TTC549 (cell line): Measurements from ENCODE around the gene RWDD4.
A peak's percentile ranks its signal among the peaks of the same experiment; 100 is the strongest.

Experiments used
- FAIRE-seq: peaks from 2 replicates; lab custom pipeline; 2012; peaks lifted over from hg19 to GRCh38; lab: Jason Lieb, UNC

Gene RWDD4

DNA sequence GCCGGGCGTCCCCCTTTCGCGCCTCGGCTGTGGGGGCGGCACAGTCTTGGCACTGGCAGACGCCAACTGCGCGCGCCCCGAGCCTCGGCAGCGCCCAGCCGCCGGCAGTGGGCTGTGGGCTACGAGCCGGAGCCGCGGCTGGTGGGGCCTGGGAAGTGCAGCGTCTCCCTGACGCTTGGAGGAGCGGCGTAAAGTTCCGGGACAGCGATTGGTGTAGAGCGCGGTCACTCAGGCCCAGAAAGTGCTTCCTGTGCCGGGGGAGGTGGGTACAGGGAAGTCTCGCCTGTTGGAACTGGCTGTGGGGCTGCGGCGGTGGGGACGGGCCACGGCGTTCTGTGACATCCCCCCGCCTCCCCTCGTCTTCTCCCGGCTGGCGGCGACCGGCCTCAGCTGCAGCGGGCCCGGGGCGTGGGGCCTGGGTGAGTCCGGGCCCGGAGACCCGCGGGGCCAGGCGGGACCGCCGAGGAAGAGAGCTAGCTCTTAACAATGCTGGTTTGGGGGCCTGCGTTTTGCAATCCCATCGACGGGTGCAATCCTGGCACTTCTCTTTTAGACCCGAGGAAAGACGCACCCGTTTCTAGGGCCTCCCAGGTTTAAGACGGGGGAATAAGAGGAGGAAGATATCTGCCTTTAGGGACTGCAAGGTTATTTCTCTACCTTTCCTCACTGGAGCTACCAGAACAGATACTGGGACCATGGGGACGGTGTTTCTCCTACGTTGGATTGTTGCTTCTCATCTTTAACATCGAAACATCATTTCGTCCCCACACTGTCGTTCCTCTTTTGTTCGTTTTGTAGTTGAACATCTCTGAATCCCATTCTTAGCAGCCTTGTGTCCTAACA, at the start of gene RWDD4, which contains the start of gene TRAPPC11:
Gene RWDD4 (minus strand): TSS at position 157 of the 843 bp plus-strand sequence. CDS start 233 bp downstream, outside the sequence.
Gene TRAPPC11 (plus strand): TSS at position 265 of the 843 bp plus-strand sequence. CDS start 4,575 bp downstream, outside the sequence.
- FAIRE-seq = no peak

DNA sequence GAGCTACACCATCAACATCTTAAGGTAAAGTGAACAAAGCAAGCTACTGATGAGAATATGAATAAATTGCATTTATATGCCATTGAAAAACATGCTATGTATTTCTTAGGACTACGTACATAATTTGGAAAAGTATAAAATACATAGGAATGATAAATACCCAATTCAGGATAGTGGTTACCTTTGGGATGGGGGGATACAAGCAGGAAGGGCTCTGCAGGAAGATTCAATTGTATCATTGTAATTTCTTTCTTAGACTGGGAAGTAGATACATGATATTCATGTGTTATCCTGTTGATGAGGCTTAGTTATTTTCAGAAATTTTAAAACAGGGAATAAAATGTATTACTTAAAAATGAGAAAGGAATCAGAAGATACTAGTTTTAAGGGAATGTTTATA, 43.5 kb upstream of the RWDD4 start:
- FAIRE-seq = peak; percentile 28

DNA sequence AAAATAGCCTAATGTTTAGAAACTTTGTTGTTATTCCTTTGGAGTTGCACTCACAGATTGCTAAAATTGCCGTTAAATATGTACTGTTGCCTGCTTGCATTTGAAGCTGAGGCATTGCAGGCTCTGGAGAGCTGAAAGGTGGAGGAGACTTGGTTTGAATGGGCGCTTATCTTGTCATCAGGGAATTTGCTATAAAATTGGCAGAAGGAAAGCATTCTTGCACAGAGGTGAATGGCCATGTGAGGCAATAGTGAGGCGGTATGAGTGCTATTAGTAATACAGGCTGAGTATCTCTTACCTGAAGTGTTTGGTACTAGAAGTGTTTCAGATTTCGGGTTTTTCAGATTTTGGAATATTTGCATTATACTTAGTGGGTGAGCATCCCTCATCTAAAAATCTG, 41.4 kb upstream of the RWDD4 start:
- FAIRE-seq = no peak

DNA sequence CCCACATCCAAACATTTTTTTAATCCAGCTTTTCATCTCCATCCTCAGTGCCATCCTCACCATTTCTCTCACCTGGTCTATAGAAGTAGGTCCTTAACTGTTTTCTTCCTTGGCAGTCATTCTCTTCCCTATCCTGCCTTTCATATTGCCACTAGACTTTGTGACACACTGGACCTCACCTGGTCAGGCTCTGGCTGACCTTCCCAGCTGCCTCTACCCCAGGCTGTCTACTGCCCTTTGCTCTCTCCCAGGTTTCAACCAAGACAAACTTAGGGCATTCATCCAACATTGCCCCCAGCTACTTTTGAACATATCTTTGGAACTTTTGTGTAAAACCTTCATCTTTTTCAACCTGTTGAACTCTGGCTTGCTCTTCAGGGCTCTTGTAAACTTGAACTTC, 39.9 kb upstream of the RWDD4 start:
- FAIRE-seq = no peak

DNA sequence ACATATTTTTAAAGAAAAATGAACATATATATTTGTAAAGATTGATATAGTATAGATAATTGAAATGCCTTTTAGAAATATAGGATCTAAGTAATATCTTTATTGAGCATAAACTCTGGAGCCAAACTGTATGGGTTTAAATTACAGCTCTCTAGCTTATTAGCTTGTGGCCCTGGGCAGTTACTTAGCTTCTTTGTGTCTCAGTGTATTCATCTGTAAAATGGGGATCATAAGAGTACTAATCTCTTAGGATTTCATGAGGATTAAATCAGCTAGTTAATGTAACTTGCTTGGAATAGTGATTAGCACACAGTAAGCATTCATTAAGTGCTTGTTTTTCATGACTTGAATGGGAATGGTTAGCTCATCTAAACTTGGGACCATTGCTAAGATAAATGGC, 32.9 kb upstream of the RWDD4 start:
- FAIRE-seq = no peak

DNA sequence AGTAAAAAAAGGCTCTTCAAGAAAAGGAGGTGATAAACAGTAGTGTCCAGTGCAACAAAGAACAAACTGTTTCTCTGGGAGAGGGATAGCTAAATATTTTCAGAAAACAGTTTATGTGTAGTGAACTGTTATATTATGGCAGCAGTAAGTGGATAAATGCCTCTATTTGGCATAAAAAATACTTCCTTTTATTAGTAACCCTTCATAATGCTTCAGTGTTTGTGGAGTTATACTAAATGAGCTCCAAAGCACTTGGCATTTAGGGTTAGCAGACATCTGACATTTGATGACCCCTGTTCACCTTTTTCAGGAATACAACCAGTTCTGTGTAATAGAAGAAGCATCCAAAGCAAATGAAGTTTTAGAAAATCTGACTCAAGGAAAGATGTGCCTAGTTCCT, 32.0 kb upstream of the RWDD4 start:
- FAIRE-seq = no peak

DNA sequence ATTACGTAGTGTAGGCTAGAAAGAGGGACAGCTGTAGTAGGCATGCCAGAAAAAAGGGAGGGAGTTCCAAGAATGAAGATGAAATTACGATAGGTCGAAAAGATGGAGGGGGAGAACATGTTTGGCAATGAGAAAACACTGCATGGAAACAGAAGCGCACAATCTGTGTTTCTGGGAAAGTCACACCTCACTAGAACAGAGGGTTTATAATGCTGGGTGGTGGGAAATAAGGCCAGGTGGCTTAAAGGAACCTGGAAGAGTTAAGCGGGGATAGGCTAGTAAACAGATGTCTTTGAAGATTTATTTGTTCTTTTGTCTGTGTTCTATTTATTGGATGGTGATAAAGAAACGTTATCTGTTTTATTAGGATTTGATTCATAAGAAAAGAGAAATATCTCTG, 29.2 kb upstream of the RWDD4 start:
- FAIRE-seq = no peak

DNA sequence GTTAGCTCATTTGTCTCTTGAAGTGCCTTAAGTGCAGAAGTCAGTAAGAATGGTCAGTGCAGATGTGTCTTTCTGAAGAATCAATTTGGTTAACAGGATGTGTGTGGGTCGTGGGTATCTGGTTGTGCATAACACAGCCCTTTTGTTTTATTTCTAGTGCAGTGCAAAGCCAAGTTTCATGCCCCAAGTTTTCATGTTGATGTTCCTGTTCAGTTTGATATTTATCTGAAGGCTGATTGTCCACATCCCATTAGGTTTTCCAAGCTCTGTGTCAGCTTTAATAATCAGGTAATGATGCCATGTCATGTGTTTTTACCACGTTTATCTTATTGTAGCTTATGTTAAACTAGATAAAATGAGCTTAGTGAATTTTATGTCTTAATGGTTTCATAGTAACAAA, 27.5 kb upstream of the RWDD4 start:
- no peak for FAIRE-seq

DNA sequence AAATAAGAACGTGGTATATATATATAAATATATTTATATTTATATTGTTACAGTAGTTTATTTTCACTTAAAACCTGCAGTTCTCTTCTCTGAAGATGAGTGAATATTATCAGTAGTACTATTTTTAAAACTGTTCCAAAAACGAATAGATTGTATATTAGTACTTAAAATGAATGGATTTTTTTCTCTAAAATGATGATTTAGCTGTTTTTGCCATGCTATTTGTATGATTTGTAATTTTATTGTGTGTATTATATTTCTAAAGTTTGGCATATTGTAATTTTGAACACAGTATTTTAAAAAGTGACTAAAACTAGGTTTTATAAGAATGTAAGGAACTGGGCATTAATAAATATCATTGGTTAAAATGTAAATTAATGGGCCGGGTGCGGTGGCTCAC, 22.1 kb upstream of the RWDD4 start:
- no peak for FAIRE-seq

DNA sequence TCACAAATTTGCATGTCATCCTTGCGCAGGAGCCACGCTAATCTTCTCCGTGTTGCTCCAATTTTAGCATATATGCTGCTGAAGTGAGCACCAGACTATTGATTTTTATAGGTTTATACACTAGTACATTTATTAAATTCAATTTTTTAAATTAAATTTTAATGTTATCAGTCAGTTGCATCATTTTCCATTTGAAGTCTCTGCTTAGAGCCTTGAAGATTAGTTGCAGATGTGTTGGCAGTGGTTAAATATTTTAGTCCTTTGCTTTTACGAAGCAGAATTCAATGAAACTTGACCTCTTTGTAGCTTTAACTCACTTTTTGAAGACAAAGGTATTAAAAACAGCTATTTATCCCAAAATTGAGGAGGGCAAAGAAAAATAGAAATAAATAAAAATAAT, 16.6 kb upstream of the RWDD4 start:
- FAIRE-seq = no peak

DNA sequence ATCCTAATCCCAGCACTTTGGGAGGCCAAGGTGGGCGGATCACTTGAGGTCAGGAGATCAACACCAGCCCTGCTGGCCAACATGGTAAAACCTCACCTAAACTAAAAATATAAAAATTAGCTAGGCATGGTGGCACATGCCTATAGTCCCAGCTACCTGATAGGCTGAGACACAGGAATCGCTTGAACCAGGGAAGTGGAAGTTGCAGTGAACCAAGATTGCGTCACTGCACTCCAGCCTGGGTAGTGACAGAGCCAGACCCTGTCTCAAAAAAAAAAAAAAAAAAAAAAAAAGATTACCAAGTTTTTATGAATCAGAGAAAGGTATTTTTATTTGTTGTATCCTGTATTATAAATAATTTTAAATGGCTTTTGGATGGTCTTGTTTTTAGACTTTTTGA, 15.2 kb upstream of the RWDD4 start:
- FAIRE-seq = no peak

DNA sequence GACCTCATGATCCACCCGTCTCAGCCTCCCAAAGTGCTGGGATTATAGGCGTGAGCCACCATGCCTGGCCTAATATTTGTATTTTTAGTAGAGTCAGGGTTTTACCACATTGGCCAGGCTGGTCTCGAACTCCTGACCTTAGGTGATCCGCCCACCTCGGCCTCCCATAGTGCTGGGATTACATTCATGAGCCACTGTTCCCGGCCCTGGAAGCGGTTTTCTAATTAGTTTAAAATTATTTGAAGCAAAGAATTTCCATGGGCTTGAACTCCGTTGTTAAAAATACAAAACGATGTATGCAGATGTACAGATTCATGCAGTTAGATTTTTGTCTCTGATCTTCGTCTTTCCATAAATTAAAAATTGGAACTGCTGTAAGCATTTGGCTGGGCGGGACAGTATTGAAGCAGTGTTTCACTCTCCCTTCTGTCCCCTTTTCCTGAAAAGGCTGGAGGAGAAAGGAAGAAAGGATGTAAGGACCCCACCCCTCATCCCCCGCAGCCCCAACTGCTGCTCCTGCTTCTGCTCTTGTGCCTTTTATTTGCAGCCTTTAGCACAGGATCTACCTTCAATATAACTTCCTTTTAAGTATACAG, 12.1 kb upstream of the RWDD4 start:
- FAIRE-seq = no peak

DNA sequence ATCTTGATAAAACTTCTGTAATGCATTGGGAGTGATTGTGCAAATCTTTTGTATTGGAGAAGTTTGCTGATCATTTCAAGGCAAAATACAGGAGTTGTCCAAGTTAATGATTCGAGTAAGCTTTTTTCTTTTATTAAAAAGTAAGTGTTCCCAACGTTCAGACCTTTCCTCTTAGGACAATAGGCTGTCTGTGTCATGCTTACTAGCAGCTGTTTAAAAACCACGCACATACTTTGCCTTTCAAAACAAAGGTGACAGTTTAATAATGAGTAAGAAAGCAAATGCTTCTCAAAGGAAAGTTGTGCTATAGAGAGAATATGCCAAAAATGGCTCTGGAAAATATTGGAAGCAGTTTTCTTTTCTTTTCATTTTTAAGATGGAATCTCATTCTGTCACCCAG, 11.3 kb upstream of the RWDD4 start:
- no peak for FAIRE-seq

DNA sequence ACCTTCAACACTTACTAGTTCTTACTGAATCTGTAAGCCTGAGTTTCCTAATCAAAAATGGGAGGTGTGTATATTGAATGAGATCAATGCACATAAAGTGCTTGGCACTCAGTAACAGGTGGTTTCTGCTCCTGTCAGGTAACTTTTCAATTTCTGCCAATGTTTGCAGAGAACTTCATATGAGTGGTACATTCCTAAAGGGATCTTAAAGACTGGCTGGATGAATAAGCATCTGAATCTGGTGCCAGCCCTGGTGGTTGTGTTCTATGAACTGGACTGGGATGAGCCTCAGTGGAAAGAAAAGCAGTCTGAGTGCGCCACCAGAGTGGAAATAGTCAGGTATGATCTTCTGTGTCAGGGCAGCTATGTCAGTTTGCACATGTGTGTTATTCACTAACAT, 7.1 kb upstream of the RWDD4 start:
- no peak for FAIRE-seq

DNA sequence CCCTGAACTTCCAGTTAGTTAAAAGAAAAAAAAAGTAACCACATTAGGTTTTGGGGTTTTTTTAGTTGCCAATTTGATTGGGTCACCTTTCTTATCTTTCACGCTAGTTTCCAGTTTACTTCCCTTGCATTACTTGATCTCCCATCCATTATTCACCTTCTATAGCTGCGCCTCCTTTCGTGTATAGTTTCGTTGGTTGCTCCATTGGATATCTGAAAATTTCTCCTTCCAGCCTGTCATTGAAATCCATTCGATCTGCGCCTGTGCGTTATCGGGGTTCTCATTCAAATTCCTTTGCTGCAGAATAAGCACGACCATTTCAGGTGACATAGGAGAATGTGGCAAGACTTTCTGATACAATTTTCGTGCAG, 872 bp upstream of the RWDD4 start:
- no peak for FAIRE-seq

DNA sequence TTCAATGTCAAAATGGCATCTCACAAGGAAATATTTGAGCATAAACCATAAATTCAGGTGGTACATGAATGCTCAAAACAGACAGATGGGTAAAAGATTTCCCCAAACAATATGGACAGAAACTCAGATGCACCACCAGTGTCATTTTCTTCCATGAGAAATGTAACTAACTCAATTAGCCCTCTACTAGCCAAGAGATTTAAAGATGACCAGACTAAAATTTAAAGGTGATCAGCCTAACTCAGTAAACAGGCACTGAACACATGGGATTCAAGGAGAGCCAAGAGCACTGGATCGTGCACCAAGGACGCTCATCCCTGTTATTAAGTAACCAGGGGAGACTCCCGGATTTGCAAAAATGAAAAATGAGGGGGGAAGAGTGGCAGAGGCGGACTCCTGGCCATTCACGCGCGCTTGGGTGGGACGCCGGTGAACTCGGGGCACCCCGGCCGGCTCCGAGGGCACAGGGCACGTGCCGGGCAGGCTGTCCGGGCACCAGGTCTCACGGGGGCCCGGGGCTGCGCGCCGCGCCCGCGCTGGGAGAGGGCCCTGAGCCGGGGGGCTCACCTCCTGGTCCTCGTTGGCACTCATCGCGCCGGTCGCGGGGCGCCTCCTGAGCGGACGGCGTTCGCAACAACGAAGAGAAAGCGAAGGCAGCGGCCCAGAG, 490 bp downstream of the RWDD4 start:
- no peak for FAIRE-seq

DNA sequence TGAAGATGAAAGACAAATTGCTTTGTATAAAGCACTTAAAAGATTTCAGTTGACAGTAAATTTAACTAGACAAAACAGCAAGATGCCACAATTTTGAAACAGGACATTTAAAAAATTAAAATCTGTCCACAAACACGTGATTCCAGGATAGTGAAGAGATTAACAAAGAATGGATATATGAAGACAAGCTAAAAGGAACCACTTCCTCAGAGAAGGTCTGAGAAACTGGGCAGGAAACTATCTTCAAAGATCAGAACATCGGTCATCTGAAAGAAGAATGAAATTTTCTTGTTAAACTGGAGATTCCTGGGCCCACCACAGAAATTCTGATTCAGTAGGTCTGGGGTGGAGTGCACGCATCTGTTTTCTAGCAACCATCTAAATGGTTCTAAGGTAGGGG, 1.4 kb downstream of the RWDD4 start:
- FAIRE-seq = no peak

DNA sequence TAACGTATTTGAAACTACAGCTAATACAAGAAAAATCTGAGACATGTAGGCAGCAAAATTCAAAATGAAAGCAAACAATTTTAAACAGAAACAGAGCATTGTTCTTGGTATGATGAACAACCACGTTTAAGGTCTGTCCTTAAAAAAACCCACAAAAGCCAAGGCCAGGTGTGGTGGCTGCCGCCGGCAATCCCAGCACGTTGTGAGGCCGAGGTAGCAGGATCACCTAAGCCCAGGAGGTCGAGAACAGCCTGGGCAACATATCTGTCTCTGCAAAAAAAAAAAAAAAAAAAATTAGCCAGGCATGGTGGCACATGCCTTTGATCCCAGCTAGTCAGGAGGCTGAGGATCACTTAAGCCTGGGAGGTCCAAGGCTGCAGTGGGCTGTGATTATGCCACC, 13.7 kb downstream of the RWDD4 start:
- FAIRE-seq = no peak

DNA sequence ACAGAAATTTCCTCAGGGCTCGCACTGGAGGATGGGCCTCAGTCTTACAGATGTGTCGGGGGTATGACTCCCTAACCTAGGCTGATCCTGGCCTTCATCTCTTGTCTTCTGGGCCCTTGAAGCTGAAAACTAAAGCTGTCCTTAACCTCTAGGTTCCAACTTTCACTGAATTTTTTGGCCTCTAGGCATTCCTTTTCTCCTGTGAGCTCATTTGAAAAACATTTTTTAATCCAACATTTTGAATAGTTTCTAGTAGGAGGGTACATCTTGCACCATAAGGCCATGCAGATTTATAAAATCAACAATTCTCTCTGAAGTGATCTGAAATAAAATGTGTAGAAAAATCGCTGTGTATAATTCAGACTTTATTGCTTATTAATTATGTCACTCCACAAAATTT, 19.7 kb downstream of the RWDD4 start:
- no peak for FAIRE-seq

DNA sequence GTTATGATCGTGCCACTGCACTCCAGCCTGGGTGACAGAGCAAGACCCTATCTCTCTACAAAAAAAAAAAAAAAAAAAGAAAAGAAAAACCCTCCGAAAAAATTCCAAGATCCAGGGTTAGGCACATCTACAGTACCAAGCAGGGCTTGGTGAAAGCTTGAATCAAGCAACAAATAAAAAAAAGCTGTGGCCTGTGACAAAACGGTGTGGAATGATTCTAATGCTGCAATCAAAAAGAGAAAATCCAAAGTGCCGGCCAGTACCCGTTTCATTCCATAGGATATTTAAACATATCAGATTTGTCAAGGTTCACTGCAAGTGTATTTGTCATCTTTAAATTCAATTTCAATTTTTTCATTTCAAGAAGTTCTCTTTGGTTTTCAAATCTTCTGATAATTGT, 20.5 kb downstream of the RWDD4 start:
- no peak for FAIRE-seq

DNA sequence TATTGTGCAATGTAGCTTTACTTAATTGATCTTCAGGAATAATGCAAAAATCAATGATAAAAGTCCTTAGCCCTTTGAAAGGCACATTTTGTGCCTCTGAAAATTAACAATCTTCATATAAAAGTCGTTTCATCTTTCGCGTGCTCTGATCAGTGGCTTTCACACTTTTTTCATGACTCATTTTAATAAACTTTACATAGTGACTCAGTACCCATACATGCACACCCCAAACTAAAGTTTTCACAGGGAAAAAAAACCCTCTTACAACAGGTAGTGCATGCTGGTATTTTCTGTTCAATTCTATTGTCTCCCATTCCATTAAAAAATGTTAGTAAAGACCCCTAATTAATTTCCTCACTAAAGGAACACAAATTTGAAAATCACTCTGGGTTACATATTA, 21.5 kb downstream of the RWDD4 start:
- no peak for FAIRE-seq

DNA sequence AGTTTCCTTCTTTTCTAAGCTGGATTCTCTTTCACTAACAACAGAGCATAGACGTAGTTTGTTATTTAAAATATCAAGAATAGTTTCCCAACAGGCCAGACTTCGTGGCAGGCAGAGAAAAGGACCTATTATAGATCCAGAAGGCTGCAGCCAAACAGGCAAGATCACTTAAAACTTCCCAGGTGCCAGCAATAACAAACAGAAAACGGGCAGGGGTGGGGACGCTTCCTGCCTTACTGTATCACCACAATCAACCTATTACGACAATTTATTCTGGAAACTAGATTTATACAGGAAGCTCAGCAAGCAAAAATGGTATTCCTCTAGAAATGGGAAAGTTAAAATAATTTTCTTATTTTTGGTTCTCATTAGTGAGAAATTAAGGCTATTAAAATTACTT, 22.1 kb downstream of the RWDD4 start:
- FAIRE-seq = no peak

DNA sequence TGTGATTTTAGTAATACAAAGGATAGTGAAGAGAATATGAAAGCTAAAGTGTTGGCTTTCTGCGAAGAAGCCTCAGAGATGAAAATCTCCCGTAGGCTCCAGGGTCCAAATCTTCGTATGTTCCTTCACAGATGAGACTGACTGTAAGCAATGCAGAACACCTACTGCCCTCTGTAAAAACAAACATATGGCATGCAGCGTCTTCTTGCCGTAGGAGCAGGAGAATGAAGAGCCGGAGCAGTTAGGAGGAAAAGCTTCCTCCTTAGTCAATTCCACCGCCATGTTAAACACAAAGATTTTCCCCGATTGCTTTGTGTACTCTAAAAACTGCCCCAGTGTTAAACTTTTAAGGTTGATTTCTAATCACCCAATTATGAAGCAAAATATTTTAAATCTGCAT, 22.5 kb downstream of the RWDD4 start:
- FAIRE-seq = no peak

DNA sequence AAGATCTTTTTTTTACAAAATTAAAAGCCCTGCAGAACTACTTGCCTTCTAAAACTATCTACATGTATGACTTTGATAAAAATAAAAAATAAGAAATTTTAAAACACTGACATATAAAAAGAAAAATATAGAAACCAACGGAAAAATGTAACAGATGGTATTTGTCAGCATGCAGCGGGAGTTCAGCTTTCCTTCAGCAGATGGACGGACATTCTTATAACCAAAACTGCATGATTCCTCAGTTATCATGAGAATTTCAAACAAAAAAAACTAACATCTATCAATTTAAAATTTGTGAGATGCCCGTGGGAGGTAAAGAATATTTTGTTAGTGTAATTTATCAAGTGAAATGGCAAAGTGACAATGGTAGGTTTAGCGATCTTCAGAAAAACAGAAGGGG, 23.2 kb downstream of the RWDD4 start:
- no peak for FAIRE-seq
